ENCODE measurements around the gene TMEM132A. TPM values are rescaled to one million over a fixed set of nuclear protein-coding genes. Genes with fewer than 3 reads are reported as not detected.
"Not testable (repeated sequence)": the region's sequence is repeated elsewhere in the genome, so short reads cannot be mapped to it uniquely, and the experiment has no call there.

The TMEM132A gene
- total RNA-seq, 1 donor from 2014 or later, result 137 TPM

DNA sequence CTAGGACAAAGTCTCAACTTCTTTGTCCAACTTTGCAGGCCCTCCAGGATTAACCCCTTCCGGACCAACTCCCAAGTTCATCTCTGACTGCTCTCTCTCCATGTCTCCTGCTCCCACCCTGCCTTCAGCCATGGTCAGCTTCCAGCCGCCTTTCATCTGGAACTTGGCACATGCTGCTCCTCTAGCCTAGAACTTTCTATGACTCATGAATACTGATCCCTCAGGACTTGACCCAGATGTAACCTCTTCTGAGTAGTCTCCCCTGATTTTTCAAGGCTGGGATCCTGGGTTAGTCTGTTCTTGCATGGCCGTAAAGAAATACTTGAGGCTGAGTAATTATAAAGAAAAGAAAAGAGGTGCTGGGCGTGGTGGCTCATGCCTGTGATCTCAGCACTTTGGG, 32.9 kb downstream of the TMEM132A start:
- no peak for DNase-seq (ENCODE audit: low read depth)

DNA sequence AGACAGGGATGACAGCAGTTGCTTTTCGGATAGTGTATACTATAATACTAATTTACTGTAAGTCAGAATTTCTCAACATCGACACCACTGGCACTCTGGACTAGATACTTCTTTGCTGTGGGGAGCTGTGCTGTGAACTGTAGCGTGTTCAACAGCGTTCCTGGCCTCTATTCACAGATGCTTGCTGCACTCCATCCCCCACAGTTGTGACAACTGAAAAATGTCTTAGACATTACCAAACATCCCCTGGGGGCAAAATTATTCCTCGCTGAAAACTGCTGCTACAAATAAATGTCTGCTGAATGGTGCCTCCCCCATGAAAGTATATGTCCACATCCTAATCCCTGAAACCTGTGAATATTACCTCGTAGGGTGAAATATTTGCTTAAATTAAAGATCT, 35.2 kb downstream of the TMEM132A start:
- no peak for DNase-seq (ENCODE audit: low read depth)

DNA sequence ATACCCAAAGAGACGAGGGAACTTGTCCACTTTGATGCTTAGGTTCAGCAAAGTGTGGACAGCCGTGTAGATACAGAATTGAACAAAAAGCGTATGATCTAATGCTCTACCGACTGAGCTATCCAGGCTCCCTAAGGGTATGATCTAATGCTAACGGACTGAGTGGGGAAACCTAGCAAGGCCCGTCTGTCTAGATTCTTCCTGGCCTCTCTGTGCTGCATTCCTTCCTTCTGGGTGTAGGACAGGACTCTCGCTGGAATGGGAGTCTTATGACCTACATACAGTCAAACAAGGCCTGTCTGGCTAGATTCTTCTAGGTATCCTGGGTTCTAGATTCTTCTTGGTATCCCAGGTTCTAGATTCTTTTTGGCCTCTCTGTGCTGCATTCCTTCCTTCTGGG, 36.1 kb downstream of the TMEM132A start:
- DNase-seq (ENCODE audit: low read depth), result no peak

DNA sequence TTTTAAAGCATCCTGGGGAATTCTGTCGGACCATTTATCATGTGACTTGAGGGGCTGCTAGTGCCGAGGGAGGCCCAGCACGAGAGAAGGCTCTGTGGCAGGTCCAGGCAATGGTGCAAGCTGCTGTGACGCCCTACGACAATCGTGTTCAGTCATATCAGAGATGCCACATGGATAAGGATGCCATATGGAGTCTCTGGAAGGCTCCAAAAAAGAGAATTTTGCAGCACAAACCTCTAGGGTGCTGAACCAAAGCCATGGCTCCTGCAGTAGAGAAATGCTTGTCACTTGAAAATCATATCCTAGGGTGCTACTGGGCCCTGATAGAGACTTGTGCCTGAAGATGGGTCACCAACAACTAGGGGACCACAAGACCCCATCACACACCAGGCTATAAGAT, 40.5 kb downstream of the TMEM132A start:
- no peak for DNase-seq (ENCODE audit: low read depth)

DNA sequence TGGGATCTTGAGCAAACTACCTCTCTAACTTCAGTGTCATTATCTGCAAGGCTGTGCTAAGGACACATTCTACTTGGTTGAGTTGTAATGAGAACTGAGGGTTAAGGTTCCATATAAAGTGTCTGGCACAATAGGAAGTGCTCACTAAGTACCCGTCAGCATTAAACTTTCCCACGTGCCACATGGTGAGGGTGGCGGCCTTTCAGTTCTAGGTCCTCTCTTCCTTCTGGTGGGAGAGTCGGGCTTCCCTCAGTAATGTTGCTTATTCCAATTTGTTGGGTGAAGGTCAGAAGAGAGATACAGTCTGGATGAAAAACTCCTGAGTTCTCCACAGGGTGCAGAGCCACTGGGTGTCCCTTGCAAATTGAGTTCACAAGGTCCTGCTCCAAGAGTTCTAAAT, 42.6 kb downstream of the TMEM132A start:
- no peak for DNase-seq (ENCODE audit: low read depth)

DNA sequence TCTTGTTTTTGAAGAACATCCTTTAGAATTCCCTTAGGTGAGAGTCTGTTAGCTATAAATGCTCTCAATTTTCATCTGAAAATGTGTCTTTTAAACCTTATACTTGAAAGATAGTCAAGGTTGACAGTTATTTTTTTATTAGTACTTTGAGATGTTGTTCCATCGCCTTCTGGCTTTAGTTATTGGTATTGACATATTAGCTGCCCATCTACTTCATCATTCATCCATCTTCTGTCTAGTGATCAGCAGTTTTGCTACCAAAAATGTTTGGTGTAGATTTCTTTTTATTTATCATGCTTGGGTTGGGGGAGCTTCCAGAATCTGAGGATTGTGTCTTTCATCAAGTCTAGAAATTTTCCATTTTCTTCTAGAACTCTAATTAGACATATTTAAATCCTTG, 44.0 kb downstream of the TMEM132A start:
- no peak for DNase-seq (ENCODE audit: low read depth)

DNA sequence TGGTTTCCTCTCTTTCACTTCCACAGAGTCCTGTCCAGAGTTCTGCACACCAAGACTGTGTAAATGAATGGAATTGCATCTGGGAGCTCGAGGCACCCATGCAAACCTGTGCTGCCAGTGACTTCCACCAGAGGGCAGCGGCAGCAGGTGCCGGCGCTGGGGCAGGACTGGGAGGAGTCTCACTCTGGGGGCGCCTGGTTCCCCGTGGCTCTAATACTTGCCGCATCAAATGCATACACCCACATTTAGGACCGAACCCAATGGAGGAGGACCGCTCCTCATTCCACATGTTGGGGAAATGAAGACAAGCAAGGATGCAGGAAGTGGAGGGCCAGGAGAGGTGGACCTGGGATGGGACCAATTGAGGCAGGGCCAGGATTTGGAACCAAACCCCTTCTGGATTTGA, 46.1 kb downstream of the TMEM132A start:
- no peak for DNase-seq (ENCODE audit: low read depth)

DNA sequence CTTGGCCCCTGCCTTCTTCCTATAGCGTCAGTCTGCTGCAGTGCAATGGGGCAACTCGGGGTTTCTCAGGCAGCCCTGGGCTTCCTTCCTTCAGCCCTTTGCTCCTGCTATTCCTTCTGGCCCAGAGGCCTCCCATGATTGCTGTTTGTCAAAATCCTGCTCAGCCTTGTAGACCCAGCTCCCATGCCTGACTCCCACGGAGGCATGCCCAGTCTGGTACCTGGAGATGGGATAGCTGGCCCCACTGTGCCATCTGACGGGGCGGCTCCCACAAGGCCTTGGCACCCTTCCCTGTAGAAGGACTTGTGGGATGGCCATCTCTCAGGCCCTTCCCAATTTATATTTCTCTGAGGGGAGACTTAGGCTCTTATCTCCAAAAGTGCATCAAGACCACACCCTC, 46.6 kb downstream of the TMEM132A start:
- no peak for DNase-seq (ENCODE audit: low read depth)

DNA sequence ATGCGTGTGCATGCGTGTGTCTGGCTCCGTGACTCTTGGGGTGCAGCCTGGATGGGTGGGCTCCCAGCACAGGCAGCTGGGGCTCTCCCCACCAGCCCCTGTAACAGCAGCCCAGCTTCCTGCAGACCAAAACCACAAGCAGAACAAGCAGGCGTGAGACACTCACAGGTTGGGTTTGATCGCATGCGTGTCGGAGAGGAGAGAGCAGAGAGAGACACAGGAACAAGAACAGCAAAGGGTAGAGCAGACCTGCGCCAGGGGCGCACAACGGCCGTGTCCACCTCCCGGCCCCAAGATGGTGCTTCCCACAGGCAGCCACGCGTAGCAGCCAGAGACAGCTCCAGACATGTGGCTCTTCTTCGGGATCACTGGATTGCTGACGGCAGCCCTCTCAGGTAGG, 47.3 kb downstream of the TMEM132A start, which contains the start of gene CD6:
CD6 (plus strand) TSS at position 161 of the 400 bp plus-strand sequence; CDS start at position 347, 186 bp downstream.
- no peak for DNase-seq (ENCODE audit: low read depth)

DNA sequence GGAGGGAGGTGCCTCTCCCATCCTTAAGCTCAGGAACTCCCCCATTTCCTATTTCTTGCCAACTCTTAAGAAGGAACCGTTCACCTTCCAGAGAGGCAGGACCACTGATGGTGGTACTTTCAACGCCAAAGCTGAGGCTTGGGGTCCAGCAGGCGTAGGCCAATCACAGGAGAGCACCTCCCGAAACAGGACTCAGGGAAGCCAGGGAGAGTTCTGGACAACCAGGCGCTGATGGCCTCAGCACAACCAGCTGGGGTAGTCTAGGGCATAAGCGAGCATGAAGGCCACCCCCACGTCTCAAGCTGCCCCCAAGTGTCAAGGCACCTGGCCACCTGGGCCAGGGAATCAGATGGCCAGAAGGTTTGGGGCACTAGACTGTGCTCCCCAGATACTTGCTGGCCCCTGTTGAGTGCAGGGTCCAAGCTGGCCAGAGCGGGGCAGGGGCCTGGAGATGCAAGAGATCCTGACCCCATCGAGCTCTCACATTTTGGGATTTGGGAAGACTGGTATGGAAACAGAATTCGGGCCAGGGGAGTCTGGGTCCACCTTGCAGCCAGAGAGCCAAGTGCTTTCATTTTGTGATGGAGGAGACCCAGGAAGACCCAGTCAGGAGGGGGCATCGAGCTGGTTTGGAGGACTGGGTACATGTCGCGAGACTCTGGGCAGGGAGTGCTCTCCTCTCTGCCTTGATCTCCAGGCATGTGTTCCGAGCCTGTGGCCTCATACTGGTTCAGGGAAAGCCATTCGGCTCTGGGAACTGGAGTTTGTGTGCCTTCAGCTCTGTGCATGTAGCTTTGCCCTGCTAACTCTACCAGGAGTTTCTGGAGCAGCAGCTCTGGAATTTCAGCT, 48.1 kb downstream of the TMEM132A start:
- no peak for DNase-seq (ENCODE audit: low read depth)

DNA sequence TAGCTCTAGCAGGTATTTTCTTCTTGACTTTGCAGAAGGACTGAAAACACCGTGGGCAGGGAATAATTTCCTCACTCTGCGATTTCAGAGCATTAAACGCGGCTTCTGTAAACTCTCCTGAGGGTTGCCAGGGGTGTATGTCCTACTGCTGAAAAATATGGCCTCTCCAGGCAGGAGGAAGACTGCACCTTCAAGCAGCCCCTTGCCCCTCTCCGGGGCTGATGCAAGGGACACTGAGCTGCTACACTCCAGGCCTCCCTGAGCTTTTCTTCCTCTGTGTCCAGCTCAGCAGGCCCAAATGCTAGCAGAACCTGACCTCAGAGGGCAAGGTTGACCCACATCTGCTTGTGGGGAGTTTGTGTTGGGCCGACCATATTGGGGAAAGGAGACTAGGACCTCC, 49.4 kb downstream of the TMEM132A start:
- no peak for DNase-seq (ENCODE audit: low read depth)

DNA sequence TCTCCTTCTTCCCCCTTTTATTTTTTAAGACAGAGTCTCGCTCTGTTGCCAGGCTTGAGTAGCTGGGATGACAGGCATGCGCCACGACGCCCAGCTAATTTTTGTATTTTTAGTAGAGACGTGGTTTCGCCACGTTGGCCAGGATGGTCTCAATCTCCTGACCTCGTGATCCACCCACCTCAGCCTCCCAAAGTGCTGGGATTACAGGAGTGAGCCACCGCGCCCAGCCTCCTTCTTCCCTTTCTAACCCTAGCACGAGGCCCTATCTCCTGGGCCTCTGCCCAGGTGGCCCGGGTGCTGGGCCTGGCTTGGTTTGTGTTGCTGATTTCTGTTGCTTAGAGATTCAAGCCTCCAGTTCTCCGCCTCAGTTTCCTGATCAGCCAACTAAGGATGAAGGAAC, 50.1 kb downstream of the TMEM132A start:
- not testable (repeated sequence) for DNase-seq (ENCODE audit: low read depth)

DNA sequence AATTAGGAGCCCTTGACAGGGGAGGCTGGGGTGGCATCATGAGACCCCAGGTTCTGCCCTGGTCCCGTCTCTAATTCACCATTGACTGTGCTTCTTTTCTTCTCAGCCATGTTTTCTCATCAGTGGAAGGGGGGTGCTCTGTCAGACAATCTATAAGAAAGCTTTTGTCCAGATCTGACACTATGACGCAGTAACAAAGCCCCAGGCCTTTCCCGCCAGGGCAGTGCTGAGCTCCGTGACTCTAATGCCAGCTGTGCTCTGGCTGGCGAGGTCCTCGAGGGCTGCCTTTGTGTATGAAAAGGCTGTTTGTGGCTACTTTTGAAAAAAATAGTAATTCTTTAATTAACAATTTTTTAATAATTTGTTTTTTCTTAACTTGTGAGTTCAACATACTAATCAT, 50.5 kb downstream of the TMEM132A start:
- DNase-seq (ENCODE audit: low read depth), result no peak

DNA sequence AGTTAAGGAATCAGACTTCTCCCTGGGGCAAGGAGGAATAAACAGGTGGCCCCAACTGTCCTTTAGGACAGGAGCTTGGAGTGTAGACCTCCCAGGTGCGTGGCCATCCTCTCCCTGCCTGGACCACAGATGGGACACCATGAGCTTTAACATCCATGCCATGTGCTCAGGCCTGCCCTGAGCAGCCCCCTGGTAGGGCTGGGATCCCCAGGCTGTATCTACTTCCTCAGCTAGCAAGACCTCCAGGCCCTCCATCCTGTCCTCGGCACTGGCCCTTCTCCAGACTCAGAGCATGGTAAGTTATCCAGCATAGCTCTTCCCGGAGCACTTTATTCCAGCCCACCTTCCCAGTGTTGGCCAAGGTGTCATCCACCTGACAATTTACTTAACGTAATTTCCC, 53.0 kb downstream of the TMEM132A start:
- no peak for DNase-seq (ENCODE audit: low read depth)

DNA sequence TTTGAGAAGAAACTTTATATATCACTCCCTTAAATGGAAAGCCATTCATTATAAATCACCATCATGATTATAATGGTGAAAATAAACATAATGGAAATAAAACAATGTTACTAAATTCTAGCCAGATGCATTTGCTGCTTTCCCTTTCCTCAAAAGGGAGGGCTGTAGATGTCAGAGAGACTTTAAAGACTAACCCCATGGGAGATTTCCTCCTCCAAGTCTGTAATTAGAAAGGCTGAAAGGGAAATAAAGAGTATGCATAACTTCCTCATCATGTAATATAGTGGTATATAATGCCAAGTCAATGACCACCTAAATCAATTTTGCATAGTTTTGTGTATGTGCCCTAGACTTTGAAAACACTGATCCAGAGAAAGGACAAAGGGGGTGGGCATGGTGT, 53.6 kb downstream of the TMEM132A start:
- no peak for DNase-seq (ENCODE audit: low read depth)

DNA sequence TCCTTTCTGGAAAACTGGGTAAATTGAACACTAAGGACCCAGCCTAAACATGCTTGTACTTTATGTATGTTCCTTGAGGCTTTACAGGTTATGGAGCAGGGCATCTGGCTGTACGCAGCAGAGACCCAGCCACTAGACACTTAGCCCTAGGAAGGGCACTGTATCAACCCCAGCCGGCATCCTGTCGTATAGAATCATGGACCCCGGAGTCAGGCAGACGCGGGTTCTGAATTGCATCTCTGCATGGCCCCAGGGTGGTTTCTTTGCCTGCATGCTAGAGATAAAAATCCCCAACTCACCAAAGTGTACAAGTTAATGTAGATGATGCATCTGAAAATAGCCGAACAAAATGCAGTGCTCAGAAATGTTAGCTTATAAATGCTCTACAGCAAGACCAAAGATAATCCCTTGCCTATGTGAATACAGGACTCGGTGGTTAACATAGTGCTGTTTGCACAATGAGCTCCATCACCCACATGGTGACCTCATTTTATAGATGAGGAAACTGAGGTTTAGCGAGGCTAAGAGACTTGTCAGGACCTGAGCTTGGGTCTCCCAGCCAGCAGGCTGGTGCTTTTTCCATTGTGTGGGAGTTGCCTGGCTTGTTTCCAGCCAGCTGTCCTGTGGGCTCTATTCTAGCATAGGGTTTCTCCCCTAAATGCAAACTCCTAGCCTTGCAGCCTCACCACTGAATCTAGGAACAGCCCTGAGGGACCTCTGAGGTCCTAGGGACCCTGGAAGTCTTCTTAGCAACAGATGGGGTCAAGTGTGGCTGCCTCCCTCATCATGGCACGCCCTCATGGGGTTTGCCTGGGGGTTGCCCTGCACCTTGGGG, 54.5 kb downstream of the TMEM132A start:
- DNase-seq (ENCODE audit: low read depth), result no peak

DNA sequence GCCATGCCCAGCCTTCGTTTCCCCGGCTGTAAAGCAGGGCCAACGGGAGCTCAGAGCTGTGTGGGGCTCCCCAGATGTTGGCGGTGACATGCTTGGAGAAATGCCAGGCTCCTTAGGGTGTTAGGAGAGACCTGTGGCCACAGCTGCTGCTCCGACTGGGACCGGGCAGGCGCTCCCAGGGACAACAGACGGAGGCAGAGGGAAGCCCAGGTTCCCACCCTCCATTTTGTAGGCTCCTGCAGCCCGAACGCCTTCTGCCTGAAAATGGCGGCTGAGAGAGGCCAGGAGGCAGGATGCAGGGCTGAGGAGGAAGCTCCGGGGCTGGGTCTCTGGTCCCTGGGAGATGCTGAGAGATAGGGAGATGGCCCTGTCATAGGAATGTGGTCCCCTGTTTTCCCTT, 57.3 kb downstream of the TMEM132A start:
- no peak for DNase-seq (ENCODE audit: low read depth)

DNA sequence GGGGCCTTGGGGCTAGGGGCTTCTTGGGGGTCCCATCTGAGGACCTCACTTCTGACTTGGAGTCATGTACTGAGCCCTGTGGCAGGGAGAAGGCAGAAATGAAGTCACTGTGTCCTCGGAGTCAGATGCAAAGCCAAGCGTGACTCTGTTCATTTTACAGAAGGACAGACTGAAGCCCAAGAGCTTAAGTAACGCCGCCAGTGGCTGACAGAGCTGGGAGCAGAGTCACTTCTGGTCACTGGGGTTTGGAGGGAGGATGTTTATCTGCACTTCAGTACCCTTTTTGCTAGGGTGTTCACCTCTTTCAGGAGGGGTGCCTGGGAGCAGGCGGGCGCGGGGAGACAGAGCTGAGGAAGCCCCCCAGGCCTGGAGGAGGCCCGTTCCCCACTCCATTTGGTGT, 57.9 kb downstream of the TMEM132A start:
- no peak for DNase-seq (ENCODE audit: low read depth)

DNA sequence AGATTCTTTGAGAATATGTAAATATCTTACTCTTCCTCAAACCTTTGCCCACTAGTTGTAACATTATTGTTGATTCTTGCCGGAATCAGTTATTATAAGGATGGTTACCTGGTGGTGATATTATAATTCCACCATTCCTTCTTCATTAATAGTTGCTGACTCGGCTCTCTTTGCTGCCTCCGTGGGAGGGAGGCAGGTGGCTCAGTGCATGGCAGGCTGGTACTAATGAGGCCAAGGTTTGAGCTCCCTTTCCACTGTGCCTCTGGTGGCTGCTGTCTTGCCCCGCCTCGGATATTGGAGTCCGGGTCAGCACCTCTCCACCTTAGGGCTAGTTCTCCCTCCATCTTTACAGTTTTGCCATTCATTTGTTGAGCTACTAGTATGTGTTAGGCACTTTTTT, 59.9 kb downstream of the TMEM132A start:
- no peak for DNase-seq (ENCODE audit: low read depth)

DNA sequence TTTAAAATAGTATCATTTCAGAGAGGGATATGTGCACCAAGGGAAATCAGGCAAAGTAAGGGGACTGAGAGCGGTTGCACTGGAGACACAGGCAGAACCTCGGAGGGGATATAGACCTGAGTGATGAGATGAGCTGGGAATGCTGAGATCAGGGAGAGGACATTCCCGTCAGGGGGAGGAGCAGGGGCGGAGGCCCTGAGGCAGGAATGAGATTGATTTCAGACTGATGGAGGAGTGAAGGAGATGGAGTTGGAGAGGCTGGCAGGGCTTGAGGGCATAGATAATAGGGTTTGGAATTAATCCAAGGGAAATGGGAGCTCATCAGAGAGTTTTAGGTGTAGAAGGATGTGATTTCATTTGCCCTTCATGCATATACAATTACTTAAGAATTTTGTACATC, 60.4 kb downstream of the TMEM132A start:
- no peak for DNase-seq (ENCODE audit: low read depth)

DNA sequence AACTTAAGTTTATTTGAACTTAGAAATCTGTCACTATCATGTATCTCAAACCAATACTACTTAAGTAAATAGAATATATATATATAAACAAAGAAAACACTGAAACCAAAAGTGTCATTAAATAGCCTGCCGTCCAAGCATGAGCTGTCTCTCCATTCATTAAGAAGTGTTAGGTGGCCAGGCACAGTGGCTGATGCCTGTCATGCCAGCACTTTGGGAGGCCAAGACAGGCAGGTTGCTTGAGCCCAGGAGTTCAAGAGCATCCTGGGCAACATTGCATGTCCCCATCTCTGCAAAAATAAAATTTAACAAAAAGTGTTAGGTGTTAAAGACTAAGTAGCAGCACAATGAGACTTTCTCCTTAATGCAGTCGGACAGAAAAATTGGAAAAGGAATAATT, 61.2 kb downstream of the TMEM132A start:
- DNase-seq (ENCODE audit: low read depth), result no peak

DNA sequence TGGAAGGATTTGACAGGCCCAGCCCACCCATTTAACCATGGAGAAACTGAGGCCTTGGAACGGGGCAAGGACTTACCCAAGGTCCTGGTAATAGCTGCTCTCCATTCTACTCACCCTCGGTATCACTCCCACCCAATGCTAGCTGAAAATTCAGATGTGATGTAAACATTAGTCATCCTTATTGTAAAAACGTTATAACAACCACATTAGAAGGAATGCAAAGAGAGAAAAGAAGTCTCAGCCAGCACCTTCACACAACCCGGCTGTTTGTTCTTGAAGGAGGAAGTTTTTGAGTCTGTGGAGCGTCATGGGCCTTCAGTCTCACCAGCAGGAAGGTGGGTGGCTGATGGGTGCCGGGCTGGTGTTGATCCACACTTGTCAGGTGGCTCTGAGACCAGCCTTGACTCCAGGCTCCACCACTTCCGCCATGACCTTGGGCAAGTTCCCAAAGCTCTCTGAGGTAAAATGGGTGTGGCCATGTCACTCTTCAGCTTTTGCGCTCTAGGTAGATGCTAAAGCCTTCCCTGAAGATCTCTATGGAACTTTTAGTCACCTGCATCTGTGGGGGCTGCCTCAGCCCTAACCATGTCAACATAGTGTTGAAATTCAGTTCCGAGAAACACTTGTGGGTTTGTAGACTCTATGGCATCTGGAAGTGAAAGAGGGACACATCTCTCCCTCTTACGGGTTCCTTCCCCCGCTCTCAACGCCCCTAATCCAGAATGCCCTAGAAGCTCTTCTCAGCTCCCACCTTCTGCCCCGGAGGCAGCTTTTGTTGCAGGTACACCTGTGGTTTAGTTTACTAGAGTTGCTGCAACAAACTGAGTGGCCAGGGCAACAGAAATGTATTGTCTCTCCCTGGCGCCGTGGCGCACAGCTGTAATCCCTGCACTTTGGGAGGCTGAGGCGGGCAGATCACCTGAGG, 62.0 kb downstream of the TMEM132A start:
- no peak for DNase-seq (ENCODE audit: low read depth)

Data from renal cortical epithelial cell (primary cell).